UCSD-AML1 (cell line): ENCODE measurements around the gene CD72.
"Not testable (repeated sequence)": the region's sequence is repeated elsewhere in the genome, so short reads cannot be mapped to it uniquely, and the experiment has no call there.

Source experiments
- DNase-seq: peaks from one replicate; lab custom pipeline; 2025; ENCODE audit not compliant: unreplicated experiment; lab: John Stamatoyannopoulos, UW

CD72 gene

GRCh38 chr9:35593581-35593980, 24.6 kb downstream of the CD72 start:
- DNase-seq = no peak

GRCh38 chr9:35588506-35588905, 29.7 kb downstream of the CD72 start:
- DNase-seq = not testable (repeated sequence)

GRCh38 chr9:35584681-35585080, 33.5 kb downstream of the CD72 start:
- DNase-seq = not testable (repeated sequence)

GRCh38 chr9:35583521-35583920, 34.7 kb downstream of the CD72 start:
- not testable (repeated sequence) for DNase-seq

GRCh38 chr9:35579659-35580227, 38.5 kb downstream of the CD72 start:
- not testable (repeated sequence) for DNase-seq

- DNase-seq = no peak
Observed at GRCh38 chr9:35579130-35579529, 39.1 kb downstream of the CD72 start.

GRCh38 chr9:35577486-35577885, 40.7 kb downstream of the CD72 start:
- DNase-seq = no peak

GRCh38 chr9:35575478-35575877, 42.7 kb downstream of the CD72 start:
- DNase-seq = no peak

GRCh38 chr9:35574578-35575122, 43.6 kb downstream of the CD72 start:
- no peak for DNase-seq

GRCh38 chr9:35570709-35571504, 47.3 kb downstream of the CD72 start:
- no peak for DNase-seq

GRCh38 chr9:35569206-35569605, 49.0 kb downstream of the CD72 start:
- DNase-seq = no peak

GRCh38 chr9:35568196-35568595, 50.0 kb downstream of the CD72 start:
- DNase-seq = no peak

- DNase-seq = no peak
Observed at GRCh38 chr9:35566417-35566816, 51.8 kb downstream of the CD72 start.

- no peak for DNase-seq
Observed at GRCh38 chr9:35564658-35565061, 53.6 kb downstream of the CD72 start.

- no peak for DNase-seq
Observed at GRCh38 chr9:35563791-35564197, 54.4 kb downstream of the CD72 start.

GRCh38 chr9:35562895-35563780, 55.1 kb downstream of the CD72 start:
- no peak for DNase-seq

- no peak for DNase-seq
Observed at GRCh38 chr9:35561468-35562261, 56.5 kb downstream of the CD72 start.

- DNase-seq = no peak
Observed at GRCh38 chr9:35560625-35561337, 57.4 kb downstream of the CD72 start.
